Neural progenitor cell (in vitro differentiated cells): ENCODE results near the gene CYP11A1. TPM values are rescaled to one million over a fixed set of nuclear protein-coding genes. Genes with fewer than 3 reads are reported as not detected.

ENCODE experiments used
- DNase-seq: peaks from one replicate; pipeline ENCODE4 v3.0.0-alpha.2; 2016; ENCODE audit warnings: low spot score
- H2AFZ ChIP-seq: fragments of 200-600 bp; sonication (generic); replicated peaks from 2 replicates; pipeline ENCODE4 v1.6.1; 2016; ENCODE audit warnings: antibody characterized with exemption
- H3F3A ChIP-seq: fragments of 200-600 bp; sonication (generic); 2 replicates; pipeline ENCODE4 v1.6.1; 2016; ENCODE audit warnings: antibody characterized with exemption, low read depth
- H3K27ac ChIP-seq: fragments of 200-600 bp; sonication (generic); 2 replicates; pipeline ENCODE4 v1.5.1; 2016; ENCODE audit warnings: mild to moderate bottlenecking
- H3K27me3 ChIP-seq: fragments of 200-600 bp; sonication (generic); 2 replicates; pipeline ENCODE4 v1.6.1; 2016; ENCODE audit warnings: mild to moderate bottlenecking, moderate library complexity
- H3K36me3 ChIP-seq: fragments of 200-600 bp; sonication (generic); 2 replicates; pipeline ENCODE4 v1.5.1; 2016
- H3K4me1 ChIP-seq: fragments of 200-600 bp; sonication (generic); 2 replicates; pipeline ENCODE4 v1.6.1; 2016; ENCODE audit warnings: mixed run types
- H3K4me2 ChIP-seq: fragments of 200-600 bp; sonication (generic); 2 replicates; pipeline ENCODE4 v1.6.1; 2016
- H3K4me3 ChIP-seq: fragments of 200-600 bp; sonication (generic); 2 replicates; pipeline ENCODE4 v1.5.1; 2016
- H3K79me2 ChIP-seq: fragments of 200-600 bp; sonication (generic); 2 replicates; pipeline ENCODE4 v1.6.1; 2016; ENCODE audit warnings: low read depth
- H3K9ac ChIP-seq: fragments of 200-600 bp; sonication (generic); 2 replicates; pipeline ENCODE4 v1.6.1; 2016
- H3K9me3 ChIP-seq: fragments of 200-600 bp; sonication (generic); 2 replicates; pipeline ENCODE4 v1.5.1; 2016; ENCODE audit warnings: low read depth
- H4K20me1 ChIP-seq: fragments of 200-600 bp; sonication (generic); 2 replicates; pipeline ENCODE4 v1.6.1; 2016; ENCODE audit warnings: low read depth
- H3K27ac Mint-ChIP-seq: 3 replicates; pipeline ENCODE4 v1.8.0; 2021; ENCODE audit warnings: mixed read lengths
- H3K27me3 Mint-ChIP-seq: 2 replicates; pipeline ENCODE4 v1.8.0; 2022; ENCODE audit warnings: low read depth, mild to moderate bottlenecking, inconsistent platforms, moderate library complexity, mixed read lengths; ENCODE audit not compliant: insufficient read depth
- H3K36me3 Mint-ChIP-seq: 3 replicates; pipeline ENCODE4 v1.8.0; 2021; ENCODE audit warnings: mixed read lengths
- H3K4me1 Mint-ChIP-seq: 3 replicates; pipeline ENCODE4 v1.8.0; 2021; ENCODE audit warnings: mixed read lengths
- H3K4me3 Mint-ChIP-seq: 3 replicates; pipeline ENCODE4 v1.8.0; 2021; ENCODE audit warnings: mild to moderate bottlenecking, moderate library complexity, mixed read lengths
- H3K9me3 Mint-ChIP-seq: 3 replicates; pipeline ENCODE4 v1.8.0; 2020; ENCODE audit warnings: mixed read lengths
- EZH2 ChIP-seq: fragments of 200-600 bp; sonication (generic); IDR thresholded peaks from 2 replicates; pipeline ENCODE4 v1.6.1; 2017; ENCODE audit warnings: antibody characterized with exemption, mild to moderate bottlenecking, moderate library complexity
- EZH2phosphoT487 ChIP-seq: fragments of 200-600 bp; sonication (generic); IDR thresholded peaks from 2 replicates; pipeline ENCODE4 v1.6.1; 2017; ENCODE audit warnings: antibody characterized with exemption
- total RNA-seq: library from RNA; depleted of rRNA; stranded (reverse); fragments of >200 nt; gene quantifications from 2 replicates; pipeline ENCODE4 v1.2.3, GENCODE V29; 2015; ENCODE audit warnings: low replicate concordance
- TF ChIP-seq, protein P1 (sequence below): fragments of 200-600 bp; sonication (generic); IDR thresholded peaks from 2 replicates; pipeline ENCODE4 v1.5.1; 2017; ENCODE audit warnings: antibody characterized with exemption, mild to moderate bottlenecking

The CYP11A1 gene
- total RNA-seq, 1 donor from 2014 or later = 0.99 TPM

DNA sequence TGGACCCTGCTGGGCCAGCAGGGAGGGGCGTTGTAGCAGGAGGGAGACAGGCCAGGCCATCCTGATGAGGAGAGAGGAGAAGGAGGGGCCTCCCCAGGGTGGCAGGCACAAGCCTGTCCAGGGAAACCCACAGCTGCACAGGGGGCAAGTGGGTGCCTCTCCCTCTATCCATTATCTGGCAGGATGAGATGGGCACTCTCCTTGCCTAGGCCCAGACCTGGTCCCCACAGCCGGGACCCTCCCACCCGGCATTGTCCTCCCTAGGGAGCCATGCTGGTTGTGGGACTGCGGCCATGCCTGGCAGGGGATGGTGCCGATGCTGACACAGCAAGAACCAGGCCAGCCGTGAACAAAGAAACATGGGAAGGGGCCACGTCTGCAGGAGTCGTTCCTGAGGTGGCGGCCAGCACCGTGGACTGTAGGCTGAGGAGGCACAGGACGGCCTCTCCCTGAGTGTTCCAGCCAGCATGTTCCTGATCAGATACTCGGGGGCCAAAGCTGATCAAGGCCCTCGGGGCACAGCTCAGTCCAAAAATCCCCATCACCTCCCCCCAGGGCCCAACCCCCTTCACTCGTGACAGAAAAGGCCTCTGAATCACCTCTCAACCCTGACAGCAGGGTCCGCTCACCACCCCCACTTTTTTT, 19.2 kb upstream of the CYP11A1 start:
- Histone ChIP-seq H3K4me1 (peaks cover 19% of the 10 kb centered on the region), H3K27ac (no peak overlapping the region), H2AFZ (peak overlapping the region; percentile 57), H4K20me1 (no peaks in the 10 kb centered on the region), H3K79me2 (no peaks in the 10 kb centered on the region), H3K9me3 (no peaks in the 10 kb centered on the region), H3K36me3 (no peaks in the 10 kb centered on the region), H3K27me3 (no peaks in the 10 kb centered on the region), H3F3A (no peaks in the 10 kb centered on the region), H3K9ac (no peak overlapping the region), H3K4me2 (no peak overlapping the region), H3K4me3 (no peak overlapping the region)
- DNase-seq = no peak
- TF ChIP-seq EZH2phosphoT487 (no peak), EZH2 (no peak)
- TF ChIP-seq, protein P1, sequence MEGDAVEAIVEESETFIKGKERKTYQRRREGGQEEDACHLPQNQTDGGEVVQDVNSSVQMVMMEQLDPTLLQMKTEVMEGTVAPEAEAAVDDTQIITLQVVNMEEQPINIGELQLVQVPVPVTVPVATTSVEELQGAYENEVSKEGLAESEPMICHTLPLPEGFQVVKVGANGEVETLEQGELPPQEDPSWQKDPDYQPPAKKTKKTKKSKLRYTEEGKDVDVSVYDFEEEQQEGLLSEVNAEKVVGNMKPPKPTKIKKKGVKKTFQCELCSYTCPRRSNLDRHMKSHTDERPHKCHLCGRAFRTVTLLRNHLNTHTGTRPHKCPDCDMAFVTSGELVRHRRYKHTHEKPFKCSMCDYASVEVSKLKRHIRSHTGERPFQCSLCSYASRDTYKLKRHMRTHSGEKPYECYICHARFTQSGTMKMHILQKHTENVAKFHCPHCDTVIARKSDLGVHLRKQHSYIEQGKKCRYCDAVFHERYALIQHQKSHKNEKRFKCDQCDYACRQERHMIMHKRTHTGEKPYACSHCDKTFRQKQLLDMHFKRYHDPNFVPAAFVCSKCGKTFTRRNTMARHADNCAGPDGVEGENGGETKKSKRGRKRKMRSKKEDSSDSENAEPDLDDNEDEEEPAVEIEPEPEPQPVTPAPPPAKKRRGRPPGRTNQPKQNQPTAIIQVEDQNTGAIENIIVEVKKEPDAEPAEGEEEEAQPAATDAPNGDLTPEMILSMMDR = no peak
- H3K4me1 Mint-ChIP-seq = peaks cover 14% of the 10 kb centered on the region
- H3K27ac Mint-ChIP-seq = peak overlapping the region; percentile 57
- H3K4me3 Mint-ChIP-seq = no peak overlapping the region
- peaks cover 6% of the 10 kb centered on the region for H3K27me3 Mint-ChIP-seq
- H3K9me3 Mint-ChIP-seq = no peaks in the 10 kb centered on the region
- no peaks in the 10 kb centered on the region for H3K36me3 Mint-ChIP-seq

DNA sequence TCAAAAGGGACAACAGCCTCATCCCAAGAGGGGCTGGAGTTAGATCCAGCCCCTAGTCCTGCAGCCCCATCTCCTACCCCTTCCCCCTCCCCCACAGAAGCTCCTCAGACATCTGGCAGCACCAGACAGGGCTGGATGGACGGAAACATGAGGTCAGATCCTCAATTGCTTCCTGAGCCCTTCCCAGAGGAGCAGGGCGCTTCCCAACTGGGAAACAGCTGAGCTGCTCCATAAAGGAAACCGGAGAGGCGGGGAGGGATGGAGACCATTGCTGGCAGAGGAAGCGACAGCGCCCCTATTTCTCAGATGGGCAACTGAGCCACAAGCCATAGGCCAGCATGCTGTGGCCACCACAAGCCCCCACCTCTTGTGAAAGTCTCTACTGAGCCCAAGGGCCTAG, 18.3 kb upstream of the CYP11A1 start:
- Histone ChIP-seq H3K79me2 (no peaks in the 10 kb centered on the region), H3K4me3 (no peak overlapping the region), H4K20me1 (no peaks in the 10 kb centered on the region), H3K4me2 (peak overlapping the region; percentile 13), H3K27ac (no peak overlapping the region), H3K9ac (no peak overlapping the region), H3K9me3 (no peaks in the 10 kb centered on the region), H3K4me1 (peaks cover 19% of the 10 kb centered on the region), H3K27me3 (no peaks in the 10 kb centered on the region), H3F3A (no peaks in the 10 kb centered on the region), H3K36me3 (no peaks in the 10 kb centered on the region), H2AFZ (peak overlapping the region; percentile 55)
- Mint-ChIP-seq H3K4me1 (peaks cover 12% of the 10 kb centered on the region), H3K36me3 (no peaks in the 10 kb centered on the region), H3K4me3 (no peak overlapping the region), H3K27me3 (peaks cover 9% of the 10 kb centered on the region), H3K27ac (no peak overlapping the region), H3K9me3 (no peaks in the 10 kb centered on the region)
- DNase-seq = no peak
- no peak for TF ChIP-seq EZH2phosphoT487
- TF ChIP-seq EZH2 = no peak
- TF ChIP-seq, protein P1 = no peak

DNA sequence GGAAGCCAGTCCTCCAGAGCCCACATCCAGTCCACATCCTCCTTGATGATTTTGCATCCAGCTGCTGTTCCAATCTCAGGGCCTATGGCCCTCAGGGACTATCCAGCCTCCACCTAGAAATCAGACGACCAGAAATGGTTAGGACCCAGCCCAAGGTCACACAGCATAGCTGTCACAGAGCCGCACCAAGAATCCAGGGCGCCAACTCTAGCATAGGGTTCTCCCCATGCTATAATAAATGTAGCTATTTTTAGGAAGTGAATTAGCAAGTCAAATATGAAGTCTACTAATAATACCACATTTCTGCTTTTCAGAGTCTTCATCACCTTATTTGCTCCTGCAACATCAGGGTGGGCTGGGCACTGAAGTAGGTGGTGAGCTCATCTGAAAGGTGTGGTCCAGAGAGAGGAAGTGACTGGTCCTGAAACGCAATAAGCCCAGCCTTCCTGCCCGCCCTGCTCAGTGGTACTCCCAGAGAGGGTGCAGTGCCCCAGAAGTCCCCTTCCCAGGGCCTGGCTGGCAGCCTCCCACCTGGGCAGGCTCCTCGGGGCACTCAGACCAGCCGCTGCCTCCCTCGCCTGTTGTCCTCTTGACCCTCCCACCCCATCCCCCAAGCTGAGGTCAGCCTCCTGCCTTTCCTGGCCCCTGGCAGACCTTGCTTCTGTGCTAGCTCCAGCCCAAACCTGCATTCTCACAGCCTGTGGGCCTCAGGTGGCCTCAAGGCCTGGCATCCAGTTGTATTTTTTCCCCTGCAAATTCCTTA, 17.6 kb upstream of the CYP11A1 start:
- Histone ChIP-seq H2AFZ (peak overlapping the region; percentile 55), H3K4me3 (no peak overlapping the region), H3K9ac (no peak overlapping the region), H3K27ac (no peak overlapping the region), H4K20me1 (no peaks in the 10 kb centered on the region), H3K79me2 (no peaks in the 10 kb centered on the region), H3K36me3 (no peaks in the 10 kb centered on the region), H3F3A (no peaks in the 10 kb centered on the region), H3K4me2 (no peak overlapping the region), H3K27me3 (no peaks in the 10 kb centered on the region), H3K4me1 (peaks cover 19% of the 10 kb centered on the region), H3K9me3 (no peaks in the 10 kb centered on the region)
- no peak overlapping the region for H3K4me3 Mint-ChIP-seq
- no peak overlapping the region for H3K27ac Mint-ChIP-seq
- H3K36me3 Mint-ChIP-seq = no peaks in the 10 kb centered on the region
- no peak for TF ChIP-seq EZH2phosphoT487
- TF ChIP-seq, protein P1 = no peak
- no peak for DNase-seq
- H3K4me1 Mint-ChIP-seq = peaks cover 9% of the 10 kb centered on the region
- no peaks in the 10 kb centered on the region for H3K9me3 Mint-ChIP-seq
- H3K27me3 Mint-ChIP-seq = peaks cover 7% of the 10 kb centered on the region
